ENCODE results near the gene TCP1.
A peak's percentile ranks its signal among the peaks of the same experiment; 100 is the strongest.

TCP1 gene

GRCh38 chr6:159762681-159763293, 26.6 kb downstream of the TCP1 start:
- ATAC-seq (ENCODE audit: low read depth) (no peak), DNase-seq (ENCODE audit: low spot score) (no peak)
- H3K27me3 ChIP-seq (ENCODE audit: insufficient read depth, poor library complexity, severe bottlenecking) = no peaks in the 10 kb centered on the region
- TF ChIP-seq, protein P1, sequence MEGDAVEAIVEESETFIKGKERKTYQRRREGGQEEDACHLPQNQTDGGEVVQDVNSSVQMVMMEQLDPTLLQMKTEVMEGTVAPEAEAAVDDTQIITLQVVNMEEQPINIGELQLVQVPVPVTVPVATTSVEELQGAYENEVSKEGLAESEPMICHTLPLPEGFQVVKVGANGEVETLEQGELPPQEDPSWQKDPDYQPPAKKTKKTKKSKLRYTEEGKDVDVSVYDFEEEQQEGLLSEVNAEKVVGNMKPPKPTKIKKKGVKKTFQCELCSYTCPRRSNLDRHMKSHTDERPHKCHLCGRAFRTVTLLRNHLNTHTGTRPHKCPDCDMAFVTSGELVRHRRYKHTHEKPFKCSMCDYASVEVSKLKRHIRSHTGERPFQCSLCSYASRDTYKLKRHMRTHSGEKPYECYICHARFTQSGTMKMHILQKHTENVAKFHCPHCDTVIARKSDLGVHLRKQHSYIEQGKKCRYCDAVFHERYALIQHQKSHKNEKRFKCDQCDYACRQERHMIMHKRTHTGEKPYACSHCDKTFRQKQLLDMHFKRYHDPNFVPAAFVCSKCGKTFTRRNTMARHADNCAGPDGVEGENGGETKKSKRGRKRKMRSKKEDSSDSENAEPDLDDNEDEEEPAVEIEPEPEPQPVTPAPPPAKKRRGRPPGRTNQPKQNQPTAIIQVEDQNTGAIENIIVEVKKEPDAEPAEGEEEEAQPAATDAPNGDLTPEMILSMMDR (IDR thresholded peaks at IDR 0.05; ENCODE audit: poor library complexity, severe bottlenecking) = no peak
- H3K4me3 ChIP-seq (ENCODE audit: severe bottlenecking) = peak overlapping the region; percentile 65
- peaks cover 55% of the 10 kb centered on the region for H3K36me3 ChIP-seq (ENCODE audit: low read depth)
- H3K27ac ChIP-seq (ENCODE audit: poor library complexity, severe bottlenecking) = peak overlapping the region; percentile 91
- no peaks in the 10 kb centered on the region for H3K9me3 ChIP-seq (ENCODE audit: severe bottlenecking)
- H3K4me1 ChIP-seq (ENCODE audit: insufficient read depth, poor library complexity, severe bottlenecking) = peaks cover 20% of the 10 kb centered on the region

- Histone ChIP-seq H3K4me3 (ENCODE audit: severe bottlenecking) (peak within 1 kb of the TSS; percentile 65), H3K9me3 (ENCODE audit: severe bottlenecking) (no peaks in the 10 kb centered on the region), H3K27me3 (ENCODE audit: insufficient read depth, poor library complexity, severe bottlenecking) (no peaks in the 10 kb centered on the region), H3K4me1 (ENCODE audit: insufficient read depth, poor library complexity, severe bottlenecking) (peaks cover 20% of the 10 kb centered on the region), H3K27ac (ENCODE audit: poor library complexity, severe bottlenecking) (peak within 1 kb of the TSS; percentile 91), H3K36me3 (ENCODE audit: low read depth) (peaks cover 53% of the 10 kb centered on the region)
- TF ChIP-seq, protein P1 (IDR thresholded peaks at IDR 0.05; ENCODE audit: poor library complexity, severe bottlenecking) = no peak
- ATAC-seq (ENCODE audit: low read depth) = peak; percentile 94
- DNase-seq (ENCODE audit: low spot score) = peak; percentile 97
Observed at GRCh38 chr6:159761873-159762680, 27.3 kb downstream of the TCP1 start, which contains the start of gene ACAT2. Gene ACAT2 (plus strand): TSS chr6:159762045. CDS start chr6:159762088, 43 bp downstream.

- Histone ChIP-seq H3K36me3 (ENCODE audit: low read depth) (peaks cover 50% of the 10 kb centered on the region), H3K27ac (ENCODE audit: poor library complexity, severe bottlenecking) (peak overlapping the region; percentile 91), H3K4me3 (ENCODE audit: severe bottlenecking) (peak overlapping the region; percentile 65), H3K4me1 (ENCODE audit: insufficient read depth, poor library complexity, severe bottlenecking) (peaks cover 20% of the 10 kb centered on the region), H3K9me3 (ENCODE audit: severe bottlenecking) (no peaks in the 10 kb centered on the region), H3K27me3 (ENCODE audit: insufficient read depth, poor library complexity, severe bottlenecking) (no peaks in the 10 kb centered on the region)
- TF ChIP-seq, protein P1 (IDR thresholded peaks at IDR 0.05; ENCODE audit: poor library complexity, severe bottlenecking) = no peak
- DNase-seq (ENCODE audit: low spot score) (no peak), ATAC-seq (ENCODE audit: low read depth) (no peak)
Observed at GRCh38 chr6:159761129-159761872, 28.1 kb downstream of the TCP1 start.

DNA sequence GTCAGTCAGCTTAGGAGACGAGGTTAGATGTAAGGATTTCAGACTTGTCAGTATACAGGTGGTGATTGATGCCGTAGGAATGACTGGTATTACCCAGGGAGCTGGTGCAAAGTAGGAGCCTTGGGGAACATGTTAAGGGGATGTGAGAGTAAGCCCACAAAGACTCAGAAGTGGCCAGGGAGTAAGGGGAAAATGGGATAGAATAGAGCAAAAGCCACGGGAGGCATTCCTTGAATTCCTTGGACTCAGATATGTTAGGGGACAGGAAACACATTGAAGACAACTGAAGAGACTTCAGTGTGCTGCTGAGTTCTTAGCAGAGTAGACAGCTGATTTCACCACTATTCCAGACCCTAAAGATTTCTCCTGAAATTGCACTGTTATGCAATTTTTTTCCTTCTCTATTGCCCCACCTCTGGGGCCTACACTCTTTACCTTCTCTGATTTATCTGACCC, 28.8 kb downstream of the TCP1 start:
- ATAC-seq (ENCODE audit: low read depth) = peak; percentile 43
- no peaks in the 10 kb centered on the region for H3K27me3 ChIP-seq (ENCODE audit: insufficient read depth, poor library complexity, severe bottlenecking)
- H3K36me3 ChIP-seq (ENCODE audit: low read depth) = peaks cover 50% of the 10 kb centered on the region
- peaks cover 20% of the 10 kb centered on the region for H3K4me1 ChIP-seq (ENCODE audit: insufficient read depth, poor library complexity, severe bottlenecking)
- no peaks in the 10 kb centered on the region for H3K9me3 ChIP-seq (ENCODE audit: severe bottlenecking)
- DNase-seq (ENCODE audit: low spot score) = no peak
- H3K27ac ChIP-seq (ENCODE audit: poor library complexity, severe bottlenecking) = peak overlapping the region; percentile 91
- H3K4me3 ChIP-seq (ENCODE audit: severe bottlenecking) = peak overlapping the region; percentile 65
- TF ChIP-seq, protein P1 (IDR thresholded peaks at IDR 0.05; ENCODE audit: poor library complexity, severe bottlenecking) = no peak
